HepG2 (cell line): ENCODE measurements around the gene MAP3K8.

Experiments used
- THAP7 ChIP-seq: sonication (generic); formaldehyde crosslinking; IDR thresholded peaks from 2 replicates; pipeline ENCODE4 v1.8.1; 2023; ENCODE audit warnings: mild to moderate bottlenecking, missing genetic modification reagents
- ZNF510 ChIP-seq: sonication (generic); formaldehyde crosslinking; IDR thresholded peaks from 2 replicates; pipeline ENCODE4 v1.4.0; 2020; ENCODE audit warnings: low read depth, mild to moderate bottlenecking, missing genetic modification reagents

- TF ChIP-seq THAP7 (CRISPR knock-in tag) = no peak
- TF ChIP-seq ZNF510 = no peak
Observed at GRCh38 chr10:30431435-30431911, 2.5 kb upstream of the MAP3K8 start.
